H1 (cell line): ENCODE results near the gene ABCC4. TPM values are rescaled to one million over a fixed set of nuclear protein-coding genes. Genes with fewer than 3 reads are reported as not detected.

Experiments used
- CTCF ChIA-PET: fragments of 300-600 bp; sonication (Branson Sonifier 250); formaldehyde crosslinking; loops from one replicate; lab custom pipeline; 2021; ENCODE audit not compliant: partially characterized antibody; lab: Charles Lee
- POLR2A ChIA-PET: fragments of 300-600 bp; sonication (Branson Sonifier 250); formaldehyde crosslinking; loops from one replicate; lab custom pipeline; 2021; ENCODE audit warnings: inconsistent platforms; ENCODE audit not compliant: partially characterized antibody; lab: Charles Lee
- DNase-seq, 2 experiments: peaks; one replicate each; pipeline versions ENCODE4 v3.0.0 to v3.0.0-alpha.2; 2010 to 2022; ENCODE audit warnings: low spot score in 2 of 2, low read depth in 1 of 2, mixed read lengths in 1 of 2
- FAIRE-seq: peaks from 2 replicates; lab custom pipeline; 2011; peaks lifted over from hg19 to GRCh38; lab: Jason Lieb, UNC
- H2AFZ ChIP-seq: 2 replicates; pipeline ENCODE4 v1.8.1; 2012; ENCODE audit warnings: low read length, inconsistent platforms
- H2AK5ac ChIP-seq: 2 replicates; pipeline ENCODE4 v1.6.1; 2013; ENCODE audit warnings: low read depth, low read length
- H2BK120ac ChIP-seq: replicated peaks from 2 replicates; pipeline ENCODE3; 2013; ENCODE audit warnings: low read depth, low read length, inconsistent platforms
- H2BK12ac ChIP-seq: 2 replicates; pipeline ENCODE4 v1.6.1; 2013; ENCODE audit warnings: low read depth, low read length
- H2BK15ac ChIP-seq: 2 replicates; pipeline ENCODE4 v1.6.1; 2013; ENCODE audit warnings: low read length
- H2BK20ac ChIP-seq: 2 replicates; pipeline ENCODE4 v1.6.1; 2013; ENCODE audit warnings: low read length
- H2BK5ac ChIP-seq: 2 replicates; pipeline ENCODE4 v1.6.1; 2013; ENCODE audit warnings: low read depth, low read length
- H3K14ac ChIP-seq: 2 replicates; pipeline ENCODE4 v1.6.1; 2013; ENCODE audit warnings: inconsistent platforms; ENCODE audit not compliant: insufficient read length
- H3K18ac ChIP-seq: 2 replicates; pipeline ENCODE4 v1.6.1; 2013; ENCODE audit warnings: low read length; ENCODE audit errors: extremely low read depth
- H3K23ac ChIP-seq: 2 replicates; pipeline ENCODE4 v1.6.1; 2013; ENCODE audit warnings: inconsistent platforms; ENCODE audit not compliant: insufficient read length
- H3K23me2 ChIP-seq: 2 replicates; pipeline ENCODE4 v1.6.1; 2013; ENCODE audit warnings: low read depth, low read length
- H3K27ac ChIP-seq: 2 replicates; pipeline ENCODE4 v1.6.1; 2011; ENCODE audit warnings: low read depth, low read length, inconsistent platforms
- H3K27me3 ChIP-seq, 4 experiments: replicated peaks in 1 of 4; 1 replicate in 1 of 4; 2 replicates in 3 of 4; pipeline versions ENCODE4 v1.6.1 to v1.8.1; 2011 to 2013; ENCODE audit warnings: low read length in 3 of 4, mild to moderate bottlenecking in 3 of 4, inconsistent platforms in 2 of 4, mixed read lengths in 2 of 4, moderate library complexity in 1 of 4; ENCODE audit not compliant: control insufficient read depth in 3 of 4, insufficient read depth in 3 of 4; ENCODE audit errors: extremely low read depth in 1 of 4
- H3K36me3 ChIP-seq, 4 experiments: 2 replicates each; pipeline versions ENCODE4 v1.6.1 to v1.8.1; 2011 to 2013; ENCODE audit warnings: mild to moderate bottlenecking in 4 of 4, low read length in 3 of 4, moderate library complexity in 2 of 4, control low read depth in 1 of 4, inconsistent platforms in 1 of 4; ENCODE audit not compliant: insufficient read depth in 4 of 4, control insufficient read depth in 2 of 4
- H3K4ac ChIP-seq: replicated peaks from 2 replicates; pipeline ENCODE3; 2013; ENCODE audit warnings: low read length, low read depth, mixed read lengths, inconsistent platforms; ENCODE audit not compliant: insufficient read length
- H3K4me1 ChIP-seq, 4 experiments: replicated peaks in 1 of 4; 1 replicate in 1 of 4; 2 replicates in 3 of 4; pipeline versions ENCODE4 v1.6.1 to v1.8.1; 2011 to 2013; ENCODE audit warnings: low read length in 3 of 4, inconsistent platforms in 2 of 4, mixed read lengths in 1 of 4; ENCODE audit not compliant: insufficient read depth in 4 of 4, control insufficient read depth in 3 of 4
- H3K4me2 ChIP-seq, 2 experiments: 2 replicates each; pipeline versions ENCODE4 v1.6.1 to v1.8.1; 2011 to 2013; ENCODE audit warnings: low read depth in 2 of 2, low read length in 2 of 2, control low read depth in 1 of 2, inconsistent platforms in 1 of 2, mild to moderate bottlenecking in 1 of 2; ENCODE audit not compliant: insufficient read depth in 1 of 2
- H3K4me3 ChIP-seq, 4 experiments: fragments of 200-600, 300-600 bp in 1 of 4; sonication (generic), shearing (Covaris generic), sonication (Bioruptor Twin) in 1 of 4; 2 replicates each; pipeline versions ENCODE4 v1.5.1 to v1.8.1; 2011 to 2016; ENCODE audit warnings: low read length in 4 of 4, low read depth in 3 of 4, control low read depth in 2 of 4, inconsistent platforms in 2 of 4, mild to moderate bottlenecking in 2 of 4, mixed read lengths in 1 of 4, moderate library complexity in 1 of 4; ENCODE audit not compliant: insufficient read depth in 2 of 4; ENCODE audit errors: extremely low read depth in 1 of 4
- H3K56ac ChIP-seq: replicated peaks from 2 replicates; pipeline ENCODE3; 2013; ENCODE audit warnings: low read depth, mild to moderate bottlenecking, mixed read lengths, low read length, inconsistent platforms; ENCODE audit not compliant: insufficient read length
- H3K79me1 ChIP-seq: 2 replicates; pipeline ENCODE4 v1.6.1; 2013; ENCODE audit warnings: low read depth, low read length, control low read depth
- H3K79me2 ChIP-seq, 2 experiments: 2 replicates each; pipeline versions ENCODE4 v1.6.1 to v1.8.1; 2012 to 2013; ENCODE audit warnings: low read length in 2 of 2, mild to moderate bottlenecking in 2 of 2, inconsistent platforms in 1 of 2; ENCODE audit not compliant: insufficient read depth in 2 of 2, control insufficient read depth in 1 of 2
- H3K9ac ChIP-seq, 4 experiments: replicated peaks in 1 of 4; 1 replicate in 1 of 4; 2 replicates in 3 of 4; pipeline versions ENCODE4 v1.6.1 to v1.8.1; 2011 to 2013; ENCODE audit warnings: low read depth in 3 of 4, low read length in 3 of 4, control low read depth in 2 of 4, mild to moderate bottlenecking in 2 of 4, moderate library complexity in 2 of 4, inconsistent platforms in 1 of 4; ENCODE audit errors: extremely low read depth in 1 of 4
- H3K9me3 ChIP-seq, 2 experiments: 2 replicates each; pipeline versions ENCODE4 v1.6.1 to v1.8.1; 2012 to 2013; ENCODE audit warnings: mild to moderate bottlenecking in 2 of 2, moderate library complexity in 2 of 2, control low read depth in 1 of 2, inconsistent platforms in 1 of 2, low read depth in 1 of 2, low read length in 1 of 2, mixed read lengths in 1 of 2; ENCODE audit not compliant: insufficient read depth in 2 of 2
- H4K20me1 ChIP-seq, 2 experiments: replicated peaks in 1 of 2; 2 replicates each; pipeline versions ENCODE3 to v1.8.1; 2011 to 2013; ENCODE audit warnings: inconsistent platforms in 2 of 2, low read length in 2 of 2, mild to moderate bottlenecking in 1 of 2; ENCODE audit not compliant: insufficient read depth in 2 of 2, control insufficient read depth in 1 of 2
- H4K5ac ChIP-seq: 2 replicates; pipeline ENCODE4 v1.6.1; 2013; ENCODE audit warnings: low read length, low read depth, mixed read lengths, inconsistent platforms; ENCODE audit not compliant: insufficient read length
- H4K8ac ChIP-seq: 2 replicates; pipeline ENCODE4 v1.8.0; 2013; ENCODE audit warnings: mild to moderate bottlenecking, moderate library complexity, low read length, inconsistent platforms; ENCODE audit not compliant: insufficient read depth; ENCODE audit errors: extremely low read depth
- H4K91ac ChIP-seq: replicated peaks from 2 replicates; pipeline ENCODE3; 2013; ENCODE audit warnings: low read length, mixed read lengths, inconsistent platforms; ENCODE audit not compliant: insufficient read length
- GABPA ChIP-seq: IDR thresholded peaks from 2 replicates; pipeline ENCODE4 v1.6.1; 2011; ENCODE audit warnings: mild to moderate bottlenecking, low read length, moderate library complexity, borderline replicate concordance; ENCODE audit not compliant: insufficient read depth
- WGBS, 2 experiments: shearing (Covaris generic) in 1 of 2; methylation state at CpG; one replicate each; pipeline versions ENCODE4 v1.1.6 to v1.1.7; 2013 to 2015; ENCODE audit warnings: low lambda C conversion rate in 2 of 2, mixed read lengths in 2 of 2, inconsistent platforms in 1 of 2, low coverage in 1 of 2, missing lambda C conversion rate in 1 of 2; ENCODE audit not compliant: insufficient replicate concordance in 2 of 2, insufficient coverage in 1 of 2, insufficient read length in 1 of 2; ENCODE audit errors: extremely low coverage in 1 of 2, missing lambda C conversion rate in 1 of 2; 5-methylcytosine and 5-hydroxymethylcytosine counted together
- polyA plus RNA-seq, 7 experiments: library from polyadenylated mRNA; depleted of rRNA in 3 of 7; stranded (reverse) in 5 of 7; unstranded in 2 of 7; fragments of >200 nt in 5 of 7; fragments of 200-250 nt in 2 of 7; gene quantifications; 1 replicate in 5 of 7; 2 replicates in 1 of 7; 4 replicates in 1 of 7; pipeline versions ENCODE4 v1.2.1 to v1.2.3, GENCODE V29; 2011 to 2013; ENCODE audit warnings: missing spikeins in 2 of 7, mixed read lengths in 2 of 7
- total RNA-seq: library from RNA; stranded (reverse); fragmentation: NEBNext Ultra II Directional; extraction: Animal tissue kit (Norgen Biotek cat#: 25700); gene quantifications from 2 replicates; pipeline ENCODE4 v1.2.1, GENCODE V29; 2021

ABCC4 gene
- total and polyA plus RNA-seq, 2 of the 8 experiments (the other 6 are each of a cell fraction or from before 2014, with no cell fraction given) = 4.0 to 14.1 TPM

DNA sequence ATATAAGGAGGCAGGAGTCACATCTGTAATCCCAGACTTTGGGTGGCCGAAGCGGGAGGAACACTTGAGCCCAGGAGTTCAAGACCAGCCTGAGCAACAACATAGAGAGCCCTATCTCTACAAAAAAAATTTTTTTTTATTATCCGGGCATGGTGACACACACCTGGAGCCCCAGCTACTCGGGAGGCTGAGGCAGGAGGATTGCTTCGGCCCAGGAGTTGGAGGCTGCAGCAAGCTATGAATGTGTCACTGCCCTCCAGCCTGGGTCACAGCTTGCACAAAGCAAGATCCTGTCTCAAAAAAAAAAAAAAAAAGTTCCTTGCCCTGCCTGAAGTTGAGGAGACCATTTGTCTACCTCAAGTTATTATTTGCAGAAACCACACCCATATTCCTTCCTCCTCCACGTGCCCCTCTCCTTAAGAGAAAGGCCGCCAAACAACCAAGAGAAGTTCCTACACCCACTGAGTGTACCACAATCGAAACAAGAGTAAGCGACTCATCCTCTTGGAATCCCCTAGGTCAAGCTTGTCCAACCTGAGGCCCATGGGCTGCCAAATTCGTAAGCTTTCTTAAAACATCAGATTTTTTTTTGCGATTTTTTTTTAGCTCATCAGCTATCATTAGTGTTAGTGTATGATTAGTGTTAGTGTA lies 2.2 kb downstream of the ABCC4 start:
- Histone ChIP-seq H2BK5ac (no peak overlapping the region), H3K4me2 (no peak overlapping the region), H2BK120ac (no peak overlapping the region), H3K14ac (no peak overlapping the region), H2BK20ac (no peak overlapping the region), H4K5ac (no peak overlapping the region), H2AFZ (no peak overlapping the region), H3K56ac (no peak overlapping the region), H3K27me3 (peaks cover 4 to 27% (median 20%) of the 10 kb centered on the region in 4 experiments), H3K9me3 (no peaks in the 10 kb centered on the region), H3K79me1 (no peaks in the 10 kb centered on the region; the same call in 1 of the 2 replicates), H3K4me3 (no peak overlapping the region), H4K20me1 (peaks cover 0 to 3% of the 10 kb centered on the region in 2 experiments), H2BK15ac (no peak overlapping the region), H3K27ac (no peak overlapping the region), H3K36me3 (no peaks in the 10 kb centered on the region), H3K18ac (no peak overlapping the region), H2AK5ac (no peak overlapping the region), H4K8ac (no peak overlapping the region), H4K91ac (no peak overlapping the region), H3K4ac (no peak overlapping the region), H3K9ac (no peak overlapping the region), H3K79me2 (no peaks in the 10 kb centered on the region), H3K23me2 (peaks cover 11% of the 10 kb centered on the region; the same call in 1 of the 2 replicates), H2BK12ac (no peak overlapping the region), H3K23ac (no peak overlapping the region), H3K4me1 (peaks cover 0 to 4% (median 0%) of the 10 kb centered on the region in 4 experiments; a peak in 3 of 7 replicates)
- CTCF ChIA-PET = interaction anchor here (0.6 to 14.7 kb wide), 16 partner anchors 14 to 152 kb away, joined by 3 to 142 read pairs (median 4); no protein-coding TSS in a partner anchor
- DNase-seq (no peak), FAIRE-seq (no peak)
- WGBS, 2 experiments = 82% methylated on average over 11 of the region's 11 CpGs; no CpG with 5 or more reads in 1 of the 2 experiments
- POLR2A ChIA-PET = no interaction called here
- TF ChIP-seq GABPA = no peak
